ENCODE measurements around the gene UNKL.
A peak's percentile ranks its signal among the peaks of the same experiment; 100 is the strongest.
"Not testable (repeated sequence)": the region's sequence is repeated elsewhere in the genome, so short reads cannot be mapped to it uniquely, and the experiment has no call there.

Gene UNKL

GRCh38 chr16:1330260-1330914 is 84.1 kb downstream of the UNKL start:
- DNase-seq: peak; percentile 30 to 58
- TF ChIP-seq GATA1 (IDR thresholded peaks at IDR 0.05; ENCODE audit: low read depth, low read length) (no peak), POLR2A (IDR thresholded peaks at IDR 0.05; ENCODE audit: low read length) (no peak)

- not testable (repeated sequence) for DNase-seq
Observed at GRCh38 chr16:1328961-1329360, 85.5 kb downstream of the UNKL start.

GRCh38 chr16:1328136-1328535 is 86.4 kb downstream of the UNKL start:
- DNase-seq: not testable (repeated sequence)

DNA sequence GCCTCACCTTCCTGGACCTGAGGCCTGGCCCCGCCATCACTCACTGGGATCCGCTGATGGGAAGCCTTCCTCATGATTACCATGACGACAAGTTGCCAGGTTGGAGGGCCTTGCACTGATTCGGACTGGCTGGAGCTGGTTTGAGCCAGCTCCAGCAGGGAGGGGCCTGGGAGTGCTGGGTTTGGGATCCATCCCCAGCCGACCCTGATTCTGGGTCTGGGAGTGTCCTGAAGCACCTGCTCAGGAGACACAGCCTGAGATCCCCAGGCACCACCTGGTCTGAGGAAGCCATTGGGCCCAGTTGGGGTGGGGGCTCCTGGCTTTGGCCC is 86.9 kb downstream of the UNKL start:
- DNase-seq: no peak
- no peak for TF ChIP-seq POLR2A (IDR thresholded peaks at IDR 0.05; ENCODE audit: low read length)
- no peak for TF ChIP-seq GATA1 (IDR thresholded peaks at IDR 0.05; ENCODE audit: low read depth, low read length)

DNA sequence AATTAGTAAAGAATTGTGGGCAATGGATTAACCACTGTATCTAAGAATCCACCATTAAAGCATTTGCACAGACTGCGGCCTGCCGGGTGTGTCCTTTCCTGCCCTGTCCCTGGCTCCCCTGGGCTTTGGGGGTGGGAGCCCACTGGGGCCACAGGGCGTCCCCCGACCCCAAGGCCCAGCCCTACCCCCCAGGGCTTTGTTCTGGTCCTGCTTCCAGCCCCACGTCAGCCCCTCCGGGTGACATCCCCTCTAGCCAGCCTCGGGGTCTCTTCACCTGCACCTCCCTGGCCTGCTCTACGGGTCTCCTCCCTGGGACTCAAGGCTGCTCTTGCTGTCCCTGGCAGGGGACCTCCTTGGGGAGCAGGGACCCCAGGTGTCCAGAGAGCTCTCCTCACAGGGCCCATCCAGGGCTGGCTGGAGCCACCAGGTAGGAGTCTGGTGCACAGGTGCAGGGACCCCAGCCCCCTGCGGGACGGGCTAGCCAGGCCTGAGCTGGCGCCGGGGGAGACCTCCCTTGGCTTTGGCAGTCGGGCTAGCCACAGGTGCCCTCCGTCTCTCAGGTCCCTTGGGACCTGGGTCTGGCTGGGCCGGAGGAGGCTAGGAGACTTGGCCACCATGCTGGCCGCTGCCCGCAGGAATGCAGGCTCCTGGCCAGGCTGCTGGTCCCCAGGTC is 87.4 kb downstream of the UNKL start:
- no peak for DNase-seq
- TF ChIP-seq POLR2A (IDR thresholded peaks at IDR 0.05; ENCODE audit: low read length) (no peak), GATA1 (IDR thresholded peaks at IDR 0.05; ENCODE audit: low read depth, low read length) (no peak)

DNA sequence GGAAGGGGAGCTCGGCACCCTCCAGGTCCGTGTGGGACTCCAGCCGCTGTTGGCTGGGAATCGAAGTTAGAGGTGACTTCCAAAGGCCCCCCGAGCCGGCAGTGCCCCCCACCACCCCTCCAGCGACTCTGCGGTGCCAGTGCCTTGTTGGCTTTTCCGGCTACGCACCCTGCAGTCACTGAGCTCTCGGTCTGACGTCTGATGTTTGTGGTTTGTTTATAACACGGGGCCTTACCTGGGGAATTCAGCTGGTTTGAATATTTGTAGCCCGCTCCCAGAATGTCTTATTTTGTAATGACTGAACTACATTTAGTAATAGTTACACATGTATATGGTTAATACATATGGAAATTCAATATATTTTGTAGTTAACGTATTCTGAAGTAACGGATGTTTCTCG is 88.1 kb downstream of the UNKL start:
- TF ChIP-seq GATA1 (IDR thresholded peaks at IDR 0.05; ENCODE audit: low read depth, low read length) (no peak), POLR2A (IDR thresholded peaks at IDR 0.05; ENCODE audit: low read length) (no peak)

DNA sequence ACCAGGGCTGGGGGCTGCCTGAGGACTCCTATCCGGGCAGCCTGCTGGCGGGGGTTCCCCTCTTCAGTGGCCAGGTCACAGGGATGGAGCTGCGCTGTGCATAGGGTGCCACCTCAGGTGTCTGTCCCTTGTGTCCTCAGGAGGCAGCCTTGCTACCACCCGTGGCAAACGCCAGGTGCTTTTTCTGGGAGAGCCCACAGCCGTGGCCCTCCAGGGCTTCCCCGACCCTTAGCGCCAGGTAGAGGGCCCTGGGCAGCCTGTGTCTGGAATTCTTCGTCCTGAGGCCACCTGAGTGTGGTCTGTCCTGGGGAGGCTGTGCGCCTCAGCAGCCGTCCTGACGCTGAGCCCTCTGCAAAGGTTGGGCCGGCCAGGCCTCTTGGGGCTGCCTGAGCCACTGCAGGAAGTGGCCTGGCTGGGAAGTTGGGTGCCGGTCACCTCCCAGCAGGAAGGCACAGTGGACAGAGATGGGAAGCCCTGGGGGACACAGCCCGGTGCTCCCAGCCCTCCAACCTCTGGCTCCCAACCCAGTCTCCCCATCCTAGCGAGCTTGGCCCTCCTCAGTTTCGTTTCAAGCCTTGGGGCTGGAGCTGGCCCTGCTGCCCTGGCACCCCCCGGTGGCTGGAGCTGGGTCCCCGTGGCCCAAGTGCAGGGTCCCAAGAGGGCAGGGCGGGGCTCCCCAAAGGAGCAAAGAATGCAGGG is 88.7 kb downstream of the UNKL start:
- TF ChIP-seq POLR2A (IDR thresholded peaks at IDR 0.05; ENCODE audit: low read length) (no peak), GATA1 (IDR thresholded peaks at IDR 0.05; ENCODE audit: low read depth, low read length) (no peak)
- no peak for DNase-seq

More for the DNA sequence above, 88.1 kb downstream of the UNKL start:
- DNase-seq: no peak

GRCh38 chr16:1325261-1325660 is 89.2 kb downstream of the UNKL start:
- no peak for DNase-seq
- TF ChIP-seq GATA1 (IDR thresholded peaks at IDR 0.05; ENCODE audit: low read depth, low read length): no peak
- TF ChIP-seq POLR2A (IDR thresholded peaks at IDR 0.05; ENCODE audit: low read length): no peak

DNA sequence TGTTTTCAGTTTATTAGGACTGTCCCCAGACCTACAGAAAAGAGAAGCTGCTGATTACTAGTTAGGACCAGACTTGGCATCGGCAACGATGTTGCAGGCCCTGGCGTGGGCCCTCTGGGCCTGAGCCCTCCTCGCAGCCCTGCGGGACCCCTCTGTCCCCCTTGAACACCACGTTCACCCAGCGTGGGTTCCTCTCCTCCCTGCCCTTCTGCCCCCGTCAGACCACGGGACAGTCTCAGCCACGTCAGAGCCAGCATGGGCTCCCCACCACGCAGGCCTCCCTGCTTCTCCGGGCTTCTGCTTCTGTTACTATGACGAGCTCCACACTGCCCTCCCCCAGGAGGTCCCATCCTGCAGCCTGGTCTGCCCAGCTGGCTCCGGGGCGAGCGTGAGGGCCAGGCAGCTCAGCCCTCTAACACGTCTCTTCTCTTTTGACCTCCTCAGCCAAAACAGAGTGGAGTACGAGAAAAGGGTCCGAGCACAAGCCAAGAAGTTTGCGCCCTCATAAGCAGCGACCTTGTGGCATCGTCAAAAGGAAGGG is 90.1 kb downstream of the UNKL start:
- no peak for TF ChIP-seq GATA1 (IDR thresholded peaks at IDR 0.05; ENCODE audit: low read depth, low read length)
- no peak for TF ChIP-seq POLR2A (IDR thresholded peaks at IDR 0.05; ENCODE audit: low read length)
- DNase-seq: no peak

- no peak for DNase-seq
- TF ChIP-seq POLR2A (IDR thresholded peaks at IDR 0.05; ENCODE audit: low read length): no peak
- TF ChIP-seq GATA1 (IDR thresholded peaks at IDR 0.05; ENCODE audit: low read depth, low read length): no peak
Observed at GRCh38 chr16:1323296-1324239, 90.9 kb downstream of the UNKL start.

DNA sequence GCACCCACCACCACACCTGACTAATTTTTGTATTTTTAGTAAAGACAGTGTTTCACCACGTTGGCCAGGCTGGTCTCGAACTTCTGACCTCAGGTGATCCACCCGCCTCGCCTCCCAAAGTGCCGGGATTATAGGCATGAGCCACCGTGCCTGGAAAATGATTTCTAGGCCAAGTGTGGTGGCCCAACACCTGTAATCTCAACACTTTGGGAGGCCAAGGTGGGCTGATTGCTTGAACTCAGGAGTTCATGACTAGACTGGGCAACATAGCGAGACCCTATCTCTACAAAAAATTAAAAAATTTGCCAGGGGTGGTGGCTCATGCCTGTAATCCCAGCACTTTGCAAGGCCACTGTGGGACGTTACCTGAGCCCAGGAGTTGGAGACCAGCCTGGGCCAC is 92.1 kb downstream of the UNKL start:
- no peak for TF ChIP-seq GATA1 (IDR thresholded peaks at IDR 0.05; ENCODE audit: low read depth, low read length)
- DNase-seq: no peak

GRCh38 chr16:1320658-1321240 is 93.8 kb downstream of the UNKL start:
- no peak for TF ChIP-seq GATA1 (IDR thresholded peaks at IDR 0.05; ENCODE audit: low read depth, low read length)
- TF ChIP-seq POLR2A (IDR thresholded peaks at IDR 0.05; ENCODE audit: low read length): no peak
- DNase-seq: no peak

GRCh38 chr16:1320097-1320496 is 94.4 kb downstream of the UNKL start:
- no peak for DNase-seq
- TF ChIP-seq GATA1 (IDR thresholded peaks at IDR 0.05; ENCODE audit: low read depth, low read length) (no peak), POLR2A (IDR thresholded peaks at IDR 0.05; ENCODE audit: low read length) (no peak)

DNA sequence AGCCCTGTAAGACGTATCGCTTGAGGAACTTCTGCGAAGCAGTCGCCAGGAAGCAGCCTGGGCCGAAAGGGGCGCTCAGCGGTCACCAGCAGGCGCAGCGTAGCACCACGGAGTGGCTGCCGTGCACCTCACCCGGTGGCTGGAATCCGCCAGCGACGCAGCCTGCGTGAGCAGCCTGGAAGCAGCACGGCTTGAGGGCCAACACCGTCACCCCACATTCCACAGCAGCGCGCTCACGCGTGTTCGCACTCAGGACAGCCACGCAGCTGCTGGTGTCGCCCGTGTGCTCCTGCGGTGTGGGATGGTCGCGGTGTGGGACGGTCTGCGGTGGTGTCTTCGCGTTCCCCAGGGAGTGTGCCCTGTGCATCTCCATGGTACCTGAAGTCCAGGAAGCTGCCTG is 95.5 kb downstream of the UNKL start:
- no peak for DNase-seq

More for the DNA sequence above, 95.5 kb downstream of the UNKL start:
- TF ChIP-seq GATA1 (IDR thresholded peaks at IDR 0.05; ENCODE audit: low read depth, low read length): no peak
- no peak for TF ChIP-seq POLR2A (IDR thresholded peaks at IDR 0.05; ENCODE audit: low read length)
